Measurements from ENCODE around the gene FBXO33. TPM values are rescaled to one million over a fixed set of nuclear protein-coding genes. Genes with fewer than 3 reads are reported as not detected.

The FBXO33 gene
- 10 to 100 TPM; 11.5 to 16.5 (median 12.1) TPM for total RNA-seq

DNA sequence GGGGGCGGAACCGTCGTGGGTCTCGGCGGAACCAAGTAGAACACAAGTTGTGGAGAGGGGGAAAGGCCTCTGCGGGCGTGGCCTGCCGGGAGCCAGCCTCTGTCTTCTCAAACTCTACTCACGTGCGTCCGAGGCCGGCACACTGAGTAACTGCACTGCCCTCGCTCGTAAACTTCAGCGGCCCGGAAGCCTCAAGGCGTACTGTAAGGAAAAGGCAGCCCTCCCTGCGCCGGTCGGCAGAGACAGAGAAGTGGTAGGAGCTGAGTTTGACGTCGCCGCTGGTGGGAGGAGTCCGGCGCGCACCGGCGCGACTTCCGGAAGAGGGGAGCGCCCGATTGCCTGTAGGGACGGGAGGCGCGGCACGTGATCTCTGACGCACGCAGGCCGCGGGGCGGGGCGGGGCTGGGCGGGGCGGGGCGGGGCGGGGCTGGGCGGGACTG lies at the start of gene FBXO33:
Gene FBXO33 (minus strand): TSS at position 255 of the 440 bp plus-strand sequence. CDS start 271 bp downstream, outside the sequence.
- TF ChIP-seq, protein P1, sequence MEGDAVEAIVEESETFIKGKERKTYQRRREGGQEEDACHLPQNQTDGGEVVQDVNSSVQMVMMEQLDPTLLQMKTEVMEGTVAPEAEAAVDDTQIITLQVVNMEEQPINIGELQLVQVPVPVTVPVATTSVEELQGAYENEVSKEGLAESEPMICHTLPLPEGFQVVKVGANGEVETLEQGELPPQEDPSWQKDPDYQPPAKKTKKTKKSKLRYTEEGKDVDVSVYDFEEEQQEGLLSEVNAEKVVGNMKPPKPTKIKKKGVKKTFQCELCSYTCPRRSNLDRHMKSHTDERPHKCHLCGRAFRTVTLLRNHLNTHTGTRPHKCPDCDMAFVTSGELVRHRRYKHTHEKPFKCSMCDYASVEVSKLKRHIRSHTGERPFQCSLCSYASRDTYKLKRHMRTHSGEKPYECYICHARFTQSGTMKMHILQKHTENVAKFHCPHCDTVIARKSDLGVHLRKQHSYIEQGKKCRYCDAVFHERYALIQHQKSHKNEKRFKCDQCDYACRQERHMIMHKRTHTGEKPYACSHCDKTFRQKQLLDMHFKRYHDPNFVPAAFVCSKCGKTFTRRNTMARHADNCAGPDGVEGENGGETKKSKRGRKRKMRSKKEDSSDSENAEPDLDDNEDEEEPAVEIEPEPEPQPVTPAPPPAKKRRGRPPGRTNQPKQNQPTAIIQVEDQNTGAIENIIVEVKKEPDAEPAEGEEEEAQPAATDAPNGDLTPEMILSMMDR (IDR thresholded peaks at IDR 0.05; ENCODE audit: low read depth) = no peak

DNA sequence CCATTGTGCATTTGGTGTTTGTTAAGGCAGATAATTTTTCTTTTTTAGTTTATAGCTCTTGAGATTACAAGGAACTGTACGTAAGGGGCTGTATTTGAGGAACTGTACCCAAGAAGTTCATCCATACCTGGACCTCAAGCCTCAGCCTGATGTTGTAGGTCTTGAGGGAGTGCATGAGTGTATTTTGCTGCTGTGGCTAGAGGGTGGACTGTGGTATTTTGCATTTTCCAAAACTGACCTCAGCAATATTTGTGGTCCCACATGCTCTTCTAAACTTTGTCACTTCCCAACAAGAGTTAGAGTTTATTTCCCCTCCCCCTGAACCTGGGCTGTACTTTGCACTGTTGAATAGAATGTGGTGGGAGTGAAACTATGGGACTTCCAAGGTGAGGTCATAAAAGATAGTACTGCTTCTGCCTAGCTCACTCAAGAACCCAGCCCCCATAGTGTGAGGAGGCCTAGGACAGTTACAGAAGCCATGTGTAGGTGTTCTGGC lies 42.2 kb upstream of the FBXO33 start:
- TF ChIP-seq, protein P1 (IDR thresholded peaks at IDR 0.05; ENCODE audit: low read depth) = no peak

GRCh38 chr14:39472078-39472477 lies 39.8 kb upstream of the FBXO33 start:
- TF ChIP-seq, protein P1 (IDR thresholded peaks at IDR 0.05; ENCODE audit: low read depth) = no peak

DNA sequence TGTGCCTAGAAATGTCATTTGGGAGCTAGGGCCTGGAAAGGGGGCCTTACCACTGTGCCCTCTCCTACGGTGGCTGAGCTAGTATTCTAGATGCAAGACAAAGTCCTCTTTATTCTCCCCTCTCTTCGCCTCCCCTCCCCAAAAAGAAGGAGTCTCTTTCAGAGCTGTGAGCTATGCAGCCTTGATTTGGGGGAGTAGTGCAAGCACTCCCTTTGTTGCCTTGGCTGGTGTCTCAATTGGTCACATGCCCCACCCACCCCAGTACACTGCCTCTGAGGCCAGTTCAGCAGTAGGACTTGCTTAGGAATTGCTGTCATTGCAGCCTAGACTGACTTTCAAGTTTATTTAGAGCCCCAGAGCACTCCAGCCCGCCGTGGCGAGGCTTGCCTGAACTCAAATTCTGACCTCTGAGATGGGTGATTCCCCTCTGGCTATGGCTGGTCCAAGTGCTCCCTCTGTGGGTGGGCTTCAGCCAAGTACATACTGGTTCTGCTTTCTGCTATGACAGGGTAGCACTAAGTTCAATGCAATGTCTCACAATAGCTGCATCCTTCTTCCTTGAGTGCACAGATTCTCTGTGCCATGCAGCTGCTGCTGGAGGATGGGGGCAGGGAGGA lies 37.0 kb upstream of the FBXO33 start:
- TF ChIP-seq, protein P1 (IDR thresholded peaks at IDR 0.05; ENCODE audit: low read depth) = no peak

DNA sequence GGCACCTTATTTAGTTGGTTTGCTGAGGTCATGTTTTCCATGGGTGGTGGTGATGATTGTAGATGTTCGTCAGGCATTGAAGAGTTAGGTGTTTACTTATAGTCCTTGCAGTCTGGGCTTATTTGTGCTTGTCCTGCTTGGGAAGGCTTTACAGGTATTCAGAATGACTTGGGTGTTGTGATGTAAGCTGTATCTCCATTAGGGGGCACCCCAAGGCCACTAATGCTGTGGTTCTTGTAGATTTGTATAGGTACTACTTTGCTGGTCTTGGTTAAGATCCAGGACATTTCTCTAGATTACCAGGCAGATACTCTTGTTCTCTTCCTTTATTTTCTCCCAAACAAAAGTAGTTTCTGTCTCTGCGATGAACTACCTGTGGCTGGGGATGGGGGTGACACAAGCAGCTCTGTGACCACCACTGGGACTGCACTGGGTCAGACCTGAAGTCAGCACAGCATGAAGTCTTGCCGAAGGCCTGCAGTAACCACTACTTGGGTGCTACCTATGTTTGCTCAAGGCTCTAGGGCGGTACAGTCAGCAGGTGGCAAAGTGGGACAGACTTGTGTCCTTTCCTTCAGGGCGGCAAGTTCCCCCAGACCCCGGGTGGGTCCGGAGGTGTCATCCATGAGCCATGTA lies 35.8 kb upstream of the FBXO33 start:
- TF ChIP-seq, protein P1 (IDR thresholded peaks at IDR 0.05; ENCODE audit: low read depth) = no peak

- TF ChIP-seq, protein P1 (IDR thresholded peaks at IDR 0.05; ENCODE audit: low read depth) = no peak
Observed at GRCh38 chr14:39459795-39460478, 27.7 kb upstream of the FBXO33 start.

- TF ChIP-seq, protein P1 (IDR thresholded peaks at IDR 0.05; ENCODE audit: low read depth) = no peak
Observed at GRCh38 chr14:39456702-39457250, 24.5 kb upstream of the FBXO33 start.
